Measurements from ENCODE around the gene SARDH.
A peak's percentile ranks its signal among the peaks of the same experiment; 100 is the strongest.

SARDH gene

DNA sequence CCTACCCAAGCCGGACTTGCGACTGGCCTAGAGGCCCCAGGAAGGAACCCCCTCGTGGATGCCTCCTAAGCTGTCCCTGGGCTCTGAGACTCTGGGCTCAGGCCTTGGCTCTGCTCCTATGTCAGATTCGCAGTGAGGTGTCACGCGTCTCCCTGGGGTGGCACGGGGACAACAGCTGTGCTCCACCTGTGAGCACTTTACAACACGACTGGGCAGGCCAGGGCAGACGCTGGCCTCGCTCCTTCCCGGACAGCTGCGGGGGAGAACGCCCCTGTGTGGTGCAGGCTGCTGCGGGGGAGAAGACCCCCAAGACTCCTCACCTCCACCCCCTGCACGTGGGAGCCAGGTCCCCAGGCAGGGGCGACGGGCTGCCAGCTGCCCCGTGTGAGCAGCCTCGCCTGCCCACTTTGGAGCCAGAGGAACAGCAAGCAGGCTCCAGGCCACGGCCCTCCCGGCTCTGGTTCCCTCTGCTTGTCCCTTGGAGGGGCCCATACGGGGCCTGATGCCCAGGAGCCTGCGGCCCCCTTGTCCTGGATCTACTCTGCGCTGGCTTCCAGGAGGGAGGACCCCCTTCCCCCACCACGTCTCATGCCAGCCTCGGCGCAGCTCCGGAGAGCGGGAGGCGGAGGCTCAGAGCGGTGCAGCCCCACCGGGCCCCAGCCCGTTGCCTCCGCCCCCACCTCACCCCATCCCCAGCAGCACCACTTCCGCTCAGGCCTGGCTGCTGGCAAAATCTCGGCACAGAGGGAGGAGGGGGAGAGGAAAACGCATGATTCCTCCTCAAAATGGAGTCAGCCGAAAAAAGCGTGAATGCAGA lies 36.0 kb downstream of the SARDH start:
- Histone ChIP-seq H3K27ac (peak overlapping the region in 1 of 2 donors; percentile 30), H3K4me3 (peak overlapping the region; percentile 53)
- DNase-seq (ENCODE audit: low spot score): no peak
- TF ChIP-seq, protein P1, sequence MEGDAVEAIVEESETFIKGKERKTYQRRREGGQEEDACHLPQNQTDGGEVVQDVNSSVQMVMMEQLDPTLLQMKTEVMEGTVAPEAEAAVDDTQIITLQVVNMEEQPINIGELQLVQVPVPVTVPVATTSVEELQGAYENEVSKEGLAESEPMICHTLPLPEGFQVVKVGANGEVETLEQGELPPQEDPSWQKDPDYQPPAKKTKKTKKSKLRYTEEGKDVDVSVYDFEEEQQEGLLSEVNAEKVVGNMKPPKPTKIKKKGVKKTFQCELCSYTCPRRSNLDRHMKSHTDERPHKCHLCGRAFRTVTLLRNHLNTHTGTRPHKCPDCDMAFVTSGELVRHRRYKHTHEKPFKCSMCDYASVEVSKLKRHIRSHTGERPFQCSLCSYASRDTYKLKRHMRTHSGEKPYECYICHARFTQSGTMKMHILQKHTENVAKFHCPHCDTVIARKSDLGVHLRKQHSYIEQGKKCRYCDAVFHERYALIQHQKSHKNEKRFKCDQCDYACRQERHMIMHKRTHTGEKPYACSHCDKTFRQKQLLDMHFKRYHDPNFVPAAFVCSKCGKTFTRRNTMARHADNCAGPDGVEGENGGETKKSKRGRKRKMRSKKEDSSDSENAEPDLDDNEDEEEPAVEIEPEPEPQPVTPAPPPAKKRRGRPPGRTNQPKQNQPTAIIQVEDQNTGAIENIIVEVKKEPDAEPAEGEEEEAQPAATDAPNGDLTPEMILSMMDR (IDR thresholded peaks at IDR 0.05): no peak

DNA sequence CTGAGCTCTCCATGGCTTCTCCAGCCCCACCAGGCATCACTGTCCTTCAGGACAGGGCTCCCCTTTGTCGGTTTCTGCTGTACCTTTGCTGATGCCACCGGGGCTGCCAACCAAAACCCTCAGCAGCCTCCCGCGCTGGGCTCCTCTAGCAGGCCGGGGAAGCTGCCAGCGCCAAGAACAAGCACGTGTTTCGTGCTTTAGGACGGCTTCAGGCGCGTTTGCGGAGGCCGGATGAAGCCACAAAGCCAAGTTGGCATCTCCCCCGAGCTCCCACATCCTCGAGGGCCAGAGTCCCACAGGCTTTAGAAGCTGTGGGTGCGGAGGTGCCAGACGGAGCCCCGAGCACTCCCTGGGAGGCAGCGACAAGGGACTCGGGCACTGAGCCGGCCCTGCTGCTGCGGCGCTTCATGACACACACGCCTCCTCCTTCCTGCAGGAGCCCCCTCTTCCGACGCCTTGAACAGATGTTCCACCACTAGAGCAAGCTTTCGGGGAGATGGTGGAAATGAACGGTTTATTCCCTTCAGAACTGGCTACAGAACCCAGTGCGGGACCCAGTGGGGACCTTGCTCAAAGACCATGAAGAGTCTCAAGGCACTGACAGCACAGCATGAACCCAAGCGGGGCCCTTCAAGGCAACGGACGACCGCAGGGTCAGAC lies 36.7 kb downstream of the SARDH start:
- no peak for DNase-seq (ENCODE audit: low spot score)
- Histone ChIP-seq H3K4me3 (no peak overlapping the region), H3K27ac (no peak overlapping the region)
- TF ChIP-seq, protein P1 (IDR thresholded peaks at IDR 0.05): no peak

DNA sequence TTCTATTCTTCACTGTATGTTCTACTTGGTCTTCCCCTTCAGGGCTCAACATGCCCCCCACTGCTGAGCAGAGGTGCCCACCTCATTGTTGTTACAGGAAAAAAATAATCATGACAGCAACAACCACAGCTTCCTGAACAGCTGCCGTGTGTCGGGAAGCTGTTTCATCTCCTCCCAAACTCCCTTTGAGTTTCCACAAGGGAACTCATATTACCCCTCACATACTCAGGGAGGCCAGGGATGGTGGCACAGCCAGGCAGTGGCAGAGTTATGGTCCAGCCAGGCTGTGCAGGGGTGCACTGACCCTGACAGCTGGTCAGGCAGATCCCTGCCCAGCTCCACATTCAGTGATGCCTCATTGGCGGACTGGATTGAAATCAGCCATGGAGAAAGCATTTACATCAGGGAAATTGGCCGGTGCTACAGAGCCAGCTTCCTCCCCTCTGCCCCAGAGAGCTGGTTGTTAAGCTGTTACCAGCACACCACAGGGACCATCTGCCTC lies 37.3 kb downstream of the SARDH start:
- H3K4me3 ChIP-seq: no peak overlapping the region
- no peak overlapping the region for H3K27ac ChIP-seq
- TF ChIP-seq, protein P1 (IDR thresholded peaks at IDR 0.05): no peak
- DNase-seq (ENCODE audit: low spot score): no peak

DNA sequence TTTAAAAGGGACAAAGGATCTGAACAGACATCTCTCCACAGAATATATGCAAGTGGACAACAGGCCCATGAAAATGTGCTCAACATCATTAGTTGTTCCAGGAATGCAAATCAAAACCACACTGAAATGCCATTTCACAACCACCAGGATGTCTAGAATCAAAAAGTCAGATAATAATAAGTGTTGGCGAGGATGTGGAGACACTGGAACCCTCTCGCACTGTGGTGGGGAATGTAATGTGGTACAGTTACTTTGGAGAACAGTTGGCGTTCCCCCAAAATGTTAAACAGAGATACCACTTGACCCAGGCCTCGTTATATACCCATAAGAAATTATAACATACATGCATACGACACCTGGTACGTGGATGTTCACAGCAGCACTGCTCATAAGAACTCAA lies 38.6 kb downstream of the SARDH start:
- TF ChIP-seq, protein P1 (IDR thresholded peaks at IDR 0.05): no peak
- DNase-seq (ENCODE audit: low spot score): no peak
- H3K27ac ChIP-seq: no peak overlapping the region
- H3K4me3 ChIP-seq: no peak overlapping the region

DNA sequence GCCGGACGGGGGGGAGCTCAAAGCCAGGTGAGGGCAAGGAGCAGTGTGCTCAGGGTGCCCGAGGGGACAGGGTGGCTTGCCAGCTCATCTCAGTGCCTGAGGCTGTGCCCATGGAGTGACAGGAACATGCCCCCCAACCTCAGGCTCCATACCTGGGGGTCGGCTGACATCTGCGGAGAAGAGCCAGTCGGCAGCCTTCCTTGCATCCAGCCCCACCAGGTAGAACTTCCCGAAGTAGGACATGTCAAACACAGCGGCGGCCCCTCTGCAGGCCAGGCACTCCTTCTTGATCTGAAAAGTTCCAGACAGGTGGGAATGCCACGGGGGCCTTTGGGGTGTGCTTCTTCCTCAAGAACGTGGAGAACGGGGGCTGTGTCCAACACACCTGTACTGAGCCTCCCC lies 42.1 kb downstream of the SARDH start:
- Histone ChIP-seq H3K4me3 (no peak overlapping the region), H3K27ac (no peak overlapping the region)
- TF ChIP-seq, protein P1 (IDR thresholded peaks at IDR 0.05): no peak
- no peak for DNase-seq (ENCODE audit: low spot score)

DNA sequence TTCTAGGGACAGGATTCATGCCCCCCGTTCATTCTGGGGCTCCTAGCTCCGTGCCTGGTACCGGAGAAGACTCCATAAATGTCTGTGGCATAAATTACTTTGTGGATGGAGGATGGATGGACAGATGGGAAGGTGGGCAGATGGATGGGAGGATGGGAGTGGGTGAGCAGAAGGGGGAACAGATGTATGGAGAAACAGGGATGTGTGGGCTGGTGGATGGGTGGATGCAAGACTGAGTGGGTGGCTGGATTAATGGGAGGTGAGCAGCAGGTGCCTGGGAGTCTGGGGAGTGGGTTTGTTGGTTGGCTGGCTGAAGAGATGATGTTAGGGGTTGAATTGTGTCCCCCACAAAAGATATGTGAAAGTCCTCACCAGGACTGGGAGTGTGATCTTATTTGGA lies 43.5 kb downstream of the SARDH start:
- TF ChIP-seq, protein P1 (IDR thresholded peaks at IDR 0.05): no peak
- no peak for DNase-seq (ENCODE audit: low spot score)
- no peak overlapping the region for H3K4me3 ChIP-seq
- H3K27ac ChIP-seq: no peak overlapping the region

All from coronary artery (tissue), 2 donors.